Psoas muscle (tissue), 8 donors: ENCODE measurements around the gene SRCAP. TPM values are rescaled to one million over a fixed set of nuclear protein-coding genes. Genes with fewer than 3 reads are reported as not detected.

Experiments
- ATAC-seq, 4 donors: fragments of 200-7000 bp; cut with Tn5 transposase; one replicate each; pipeline ENCODE4 v1.9.1; 2020; ENCODE audit warnings: moderate library complexity in 3 of 4, mild to moderate bottlenecking in 2 of 4
- DNase-seq, 2 donors: peaks; one replicate each; pipeline ENCODE4 v3.0.0-alpha.2; 2020
- H3K27ac ChIP-seq: fragments of 200-600 bp; one replicate; pipeline ENCODE4 v1.8.0; 2022
- H3K27me3 ChIP-seq, 3 donors: fragments of 200-600 bp in 1 of 3; one replicate each; pipeline versions ENCODE4 v1.6.1 to v1.8.0; 2013 to 2022; ENCODE audit warnings: low read length in 2 of 3, mild to moderate bottlenecking in 2 of 3, moderate library complexity in 1 of 3; ENCODE audit not compliant: insufficient read depth in 3 of 3
- H3K36me3 ChIP-seq, 2 donors: fragments of 200-600 bp in 1 of 2; one replicate each; pipeline versions ENCODE4 v1.6.1 to v1.8.0; 2013 to 2022; ENCODE audit warnings: low read depth in 1 of 2, mild to moderate bottlenecking in 1 of 2, moderate library complexity in 1 of 2; ENCODE audit not compliant: insufficient read depth in 1 of 2
- H3K4me1 ChIP-seq: fragments of 200-600 bp; one replicate; pipeline ENCODE4 v1.8.0; 2022
- H3K4me3 ChIP-seq: fragments of 200-600 bp; one replicate; pipeline ENCODE4 v1.8.0; 2022; ENCODE audit warnings: mild to moderate bottlenecking
- H3K9me3 ChIP-seq: fragments of 200-600 bp; one replicate; pipeline ENCODE4 v1.8.0; 2022
- WGBS, 3 donors: extraction: QIAGEN DNeasy Blood & Tissue Kit; methylation state at CpG; one replicate each; pipeline versions ENCODE4 v1.1.6 to v1.1.7; 2013; 5-methylcytosine and 5-hydroxymethylcytosine counted together
- intact Hi-C, 2 donors: fragments of 100-400 bp; cut with DNase I; formaldehyde crosslinking; loops; one replicate each; pipeline versions ENCODE4 v1.11.0 to v1.14.2; 2022
- polyA plus RNA-seq, 3 donors: library from polyadenylated mRNA; stranded (reverse); fragments of 200-250 nt; gene quantifications; one replicate each; pipeline ENCODE4 v1.2.3, GENCODE V29; 2013
- total RNA-seq, 4 donors: library from RNA; stranded (reverse); fragmentation: NEBNext Ultra II Directional in 2 of 4; extraction: Animal tissue kit (Norgen Biotek cat#: 25700) in 2 of 4; gene quantifications; one replicate each; pipeline versions ENCODE4 v1.2.1 to v1.2.4, GENCODE V29; 2021 to 2023
- TF ChIP-seq, protein P1 (sequence below): fragments of 200-600 bp; IDR thresholded peaks from one replicate; pipeline ENCODE4 v1.8.0; 2022; ENCODE audit warnings: antibody characterized with exemption
- donor health status: healthy with polysubstance abuse.
- donor health status: DM: no; HTN: no; CAD: no; lungs with moderate emphysema.
- donor health status: Bipolar disorder and iron deficiency.
- donor health status: healthy.
- donor health status: DM: yes; HTN: yes; CAD: no.
- donor health status: DM: no; HTN: no; CAD: no.
- donor health status: DM: no; HTN: no; CAD: no.
- donor health status: DM: yes; HTN: yes; CAD: no.

Gene SRCAP
- total and polyA plus RNA-seq, 7 donors, result 4.4 to 50.1 (median 37.8) TPM

DNA sequence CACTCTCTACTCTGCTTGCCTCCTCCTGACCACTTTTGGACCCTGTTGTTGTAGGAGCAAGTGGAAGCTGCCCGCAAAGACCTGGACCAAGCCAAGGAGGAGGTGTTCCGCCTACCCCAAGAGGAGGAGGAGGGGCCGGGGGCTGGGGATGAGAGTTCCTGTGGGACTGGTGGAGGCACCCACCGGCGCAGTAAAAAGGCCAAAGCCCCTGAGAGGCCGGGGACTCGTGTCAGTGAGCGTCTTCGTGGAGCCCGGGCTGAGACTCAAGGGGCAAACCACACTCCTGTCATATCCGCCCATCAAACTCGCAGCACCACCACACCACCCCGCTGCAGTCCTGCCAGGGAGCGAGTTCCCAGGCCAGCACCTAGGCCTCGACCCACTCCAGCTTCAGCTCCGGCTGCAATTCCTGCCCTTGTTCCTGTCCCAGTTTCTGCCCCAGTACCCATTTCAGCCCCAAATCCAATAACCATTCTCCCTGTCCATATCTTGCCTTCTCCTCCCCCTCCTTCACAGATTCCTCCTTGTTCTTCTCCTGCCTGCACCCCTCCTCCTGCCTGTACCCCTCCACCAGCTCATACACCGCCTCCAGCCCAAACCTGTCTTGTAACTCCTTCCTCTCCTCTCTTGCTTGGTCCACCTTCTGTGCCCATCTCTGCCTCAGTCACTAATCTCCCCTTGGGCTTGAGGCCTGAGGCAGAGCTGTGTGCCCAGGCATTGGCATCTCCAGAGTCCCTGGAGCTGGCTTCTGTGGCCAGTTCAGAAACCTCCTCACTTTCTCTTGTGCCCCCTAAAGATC is 38.2 kb downstream of the SRCAP start:
- 91 to 93% (median 92%) methylated on average over 15 to 17 of the region's 17 CpGs for WGBS, 3 donors
- Histone ChIP-seq H3K4me1 (no peaks in the 10 kb centered on the region), H3K36me3 (peaks cover 28 to 83% of the 10 kb centered on the region in 2 donors), H3K27me3 (no peaks in the 10 kb centered on the region), H3K4me3 (no peak overlapping the region), H3K27ac (no peak overlapping the region), H3K9me3 (no peaks in the 10 kb centered on the region)
- intact Hi-C loops, result no loop called here
- TF ChIP-seq, protein P1, sequence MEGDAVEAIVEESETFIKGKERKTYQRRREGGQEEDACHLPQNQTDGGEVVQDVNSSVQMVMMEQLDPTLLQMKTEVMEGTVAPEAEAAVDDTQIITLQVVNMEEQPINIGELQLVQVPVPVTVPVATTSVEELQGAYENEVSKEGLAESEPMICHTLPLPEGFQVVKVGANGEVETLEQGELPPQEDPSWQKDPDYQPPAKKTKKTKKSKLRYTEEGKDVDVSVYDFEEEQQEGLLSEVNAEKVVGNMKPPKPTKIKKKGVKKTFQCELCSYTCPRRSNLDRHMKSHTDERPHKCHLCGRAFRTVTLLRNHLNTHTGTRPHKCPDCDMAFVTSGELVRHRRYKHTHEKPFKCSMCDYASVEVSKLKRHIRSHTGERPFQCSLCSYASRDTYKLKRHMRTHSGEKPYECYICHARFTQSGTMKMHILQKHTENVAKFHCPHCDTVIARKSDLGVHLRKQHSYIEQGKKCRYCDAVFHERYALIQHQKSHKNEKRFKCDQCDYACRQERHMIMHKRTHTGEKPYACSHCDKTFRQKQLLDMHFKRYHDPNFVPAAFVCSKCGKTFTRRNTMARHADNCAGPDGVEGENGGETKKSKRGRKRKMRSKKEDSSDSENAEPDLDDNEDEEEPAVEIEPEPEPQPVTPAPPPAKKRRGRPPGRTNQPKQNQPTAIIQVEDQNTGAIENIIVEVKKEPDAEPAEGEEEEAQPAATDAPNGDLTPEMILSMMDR, result no peak
- DNase-seq, result no peak
- ATAC-seq, result no peak

DNA sequence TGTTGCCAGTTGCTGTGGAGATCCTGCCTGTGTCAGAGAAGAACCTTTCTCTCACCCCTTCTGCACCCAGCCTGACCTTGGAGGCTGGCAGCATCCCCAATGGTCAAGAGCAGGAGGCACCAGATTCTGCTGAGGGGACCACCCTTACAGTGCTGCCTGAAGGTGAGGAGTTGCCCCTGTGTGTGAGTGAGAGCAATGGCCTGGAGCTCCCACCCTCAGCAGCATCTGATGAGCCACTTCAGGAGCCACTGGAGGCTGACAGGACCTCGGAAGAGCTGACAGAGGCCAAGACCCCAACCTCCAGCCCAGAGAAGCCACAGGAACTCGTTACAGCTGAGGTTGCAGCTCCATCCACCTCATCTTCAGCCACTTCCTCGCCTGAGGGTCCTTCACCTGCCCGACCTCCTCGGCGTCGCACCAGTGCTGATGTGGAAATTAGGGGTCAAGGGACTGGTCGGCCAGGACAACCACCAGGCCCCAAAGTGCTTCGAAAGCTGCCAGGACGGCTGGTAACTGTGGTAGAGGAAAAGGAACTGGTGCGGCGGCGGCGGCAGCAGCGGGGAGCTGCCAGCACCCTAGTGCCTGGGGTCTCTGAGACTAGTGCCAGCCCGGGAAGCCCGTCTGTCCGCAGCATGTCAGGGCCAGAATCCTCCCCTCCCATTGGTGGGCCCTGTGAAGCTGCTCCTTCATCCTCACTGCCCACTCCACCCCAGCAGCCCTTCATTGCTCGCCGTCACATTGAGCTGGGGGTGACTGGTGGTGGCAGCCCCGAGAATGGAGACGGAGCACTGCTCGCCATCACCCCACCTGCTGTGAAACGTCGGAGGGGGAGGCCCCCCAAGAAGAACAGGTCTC is 39.0 kb downstream of the SRCAP start:
- Histone ChIP-seq H3K36me3 (peaks cover 22 to 83% of the 10 kb centered on the region in 2 donors), H3K27ac (no peak overlapping the region), H3K4me3 (no peak overlapping the region), H3K9me3 (no peaks in the 10 kb centered on the region), H3K4me1 (no peaks in the 10 kb centered on the region), H3K27me3 (no peaks in the 10 kb centered on the region)
- peak in 1 of 2 donors; percentile 39 for DNase-seq
- TF ChIP-seq, protein P1, result no peak
- intact Hi-C loops, result loop anchor here in 1 of 2 donors (2.0 kb wide), 1 partner anchor 13 kb away; no protein-coding TSS in a partner anchor
- 86 to 90% (median 89%) methylated on average over 25 of the region's 25 CpGs for WGBS, 3 donors
- ATAC-seq, result no peak

DNA sequence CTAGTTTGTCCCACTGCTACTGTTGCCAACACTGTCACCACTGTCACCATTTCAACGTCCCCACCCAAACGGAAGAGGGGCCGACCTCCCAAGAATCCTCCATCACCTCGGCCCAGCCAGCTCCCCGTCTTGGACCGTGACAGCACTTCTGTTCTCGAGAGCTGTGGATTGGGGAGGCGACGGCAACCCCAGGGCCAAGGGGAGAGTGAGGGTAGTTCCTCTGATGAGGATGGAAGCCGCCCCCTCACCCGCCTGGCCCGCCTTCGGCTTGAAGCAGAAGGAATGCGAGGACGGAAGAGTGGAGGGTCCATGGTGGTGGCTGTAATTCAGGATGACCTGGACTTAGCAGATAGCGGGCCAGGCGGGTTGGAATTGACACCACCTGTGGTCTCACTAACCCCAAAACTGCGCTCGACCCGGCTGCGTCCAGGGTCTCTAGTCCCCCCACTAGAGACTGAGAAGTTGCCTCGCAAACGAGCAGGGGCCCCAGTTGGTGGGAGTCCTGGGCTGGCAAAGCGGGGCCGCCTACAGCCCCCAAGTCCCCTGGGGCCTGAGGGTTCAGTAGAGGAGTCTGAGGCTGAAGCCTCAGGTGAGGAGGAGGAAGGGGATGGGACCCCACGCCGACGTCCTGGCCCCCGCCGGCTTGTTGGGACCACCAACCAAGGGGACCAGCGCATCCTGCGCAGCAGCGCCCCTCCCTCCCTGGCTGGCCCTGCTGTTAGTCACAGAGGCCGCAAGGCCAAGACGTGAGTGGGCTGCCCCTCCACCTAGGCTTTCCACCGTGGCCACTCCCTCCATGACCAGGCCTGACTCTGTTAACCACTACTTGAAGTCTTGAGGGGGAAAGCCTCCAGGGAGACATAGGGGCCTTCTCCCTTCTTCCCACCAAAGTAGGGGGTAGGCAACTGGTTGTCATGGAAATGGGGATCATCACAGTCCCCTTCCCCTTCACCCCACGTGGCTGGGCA is 40.3 kb downstream of the SRCAP start:
- TF ChIP-seq, protein P1, result no peak
- H3K27me3 ChIP-seq, result no peaks in the 10 kb centered on the region
- H3K27ac ChIP-seq, result no peak overlapping the region
- intact Hi-C loops, result loop anchor here in 1 of 2 donors (2.0 kb wide), 1 partner anchor 14 kb away; no protein-coding TSS in a partner anchor
- no peaks in the 10 kb centered on the region for H3K9me3 ChIP-seq
- H3K4me3 ChIP-seq, result no peak overlapping the region
- ATAC-seq, result no peak
- peaks cover 14 to 81% of the 10 kb centered on the region in 2 donors for H3K36me3 ChIP-seq
- no peaks in the 10 kb centered on the region for H3K4me1 ChIP-seq
- 87 to 88% (median 87%) methylated on average over 36 to 37 of the region's 37 CpGs for WGBS, 3 donors
- DNase-seq, result no peak
